ENCODE data around the gene KLF6. TPM values are rescaled to one million over a fixed set of nuclear protein-coding genes. Genes with fewer than 3 reads are reported as not detected.
A peak's percentile ranks its signal among the peaks of the same experiment; 100 is the strongest.

The KLF6 gene
- total RNA-seq, 1 donor from 2014 or later, result 88.6 TPM

DNA sequence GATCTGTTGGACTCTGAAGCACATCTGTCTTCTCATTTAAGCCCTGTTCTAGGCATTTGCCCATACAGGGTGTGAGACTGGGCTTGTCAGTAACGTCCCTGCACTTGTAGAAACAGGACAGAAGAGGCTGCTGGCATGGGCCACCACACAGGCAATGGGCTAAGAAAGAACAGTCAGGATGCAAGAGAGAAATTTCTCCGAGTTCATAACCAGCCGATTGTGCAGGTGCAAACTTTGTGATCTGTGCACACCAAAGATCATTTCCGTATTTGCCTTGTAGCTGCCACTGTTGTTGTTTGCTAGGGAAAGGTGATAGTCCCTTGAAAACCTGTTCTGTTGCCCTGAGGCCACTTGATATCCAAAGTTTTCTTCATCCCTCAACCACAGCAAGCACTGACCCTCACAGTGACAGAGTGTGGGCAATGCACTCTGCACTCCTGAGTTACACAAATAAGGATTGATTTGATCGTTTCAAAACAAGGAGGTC is 20.3 kb downstream of the KLF6 start:
- peaks cover 37% of the 10 kb centered on the region for H3K4me1 Mint-ChIP-seq (ENCODE audit: low read depth, unreplicated experiment)
- DNase-seq, result no peak
- H3K9me3 Mint-ChIP-seq (ENCODE audit: unreplicated experiment), result peaks cover 2% of the 10 kb centered on the region
- TF ChIP-seq, protein P1, sequence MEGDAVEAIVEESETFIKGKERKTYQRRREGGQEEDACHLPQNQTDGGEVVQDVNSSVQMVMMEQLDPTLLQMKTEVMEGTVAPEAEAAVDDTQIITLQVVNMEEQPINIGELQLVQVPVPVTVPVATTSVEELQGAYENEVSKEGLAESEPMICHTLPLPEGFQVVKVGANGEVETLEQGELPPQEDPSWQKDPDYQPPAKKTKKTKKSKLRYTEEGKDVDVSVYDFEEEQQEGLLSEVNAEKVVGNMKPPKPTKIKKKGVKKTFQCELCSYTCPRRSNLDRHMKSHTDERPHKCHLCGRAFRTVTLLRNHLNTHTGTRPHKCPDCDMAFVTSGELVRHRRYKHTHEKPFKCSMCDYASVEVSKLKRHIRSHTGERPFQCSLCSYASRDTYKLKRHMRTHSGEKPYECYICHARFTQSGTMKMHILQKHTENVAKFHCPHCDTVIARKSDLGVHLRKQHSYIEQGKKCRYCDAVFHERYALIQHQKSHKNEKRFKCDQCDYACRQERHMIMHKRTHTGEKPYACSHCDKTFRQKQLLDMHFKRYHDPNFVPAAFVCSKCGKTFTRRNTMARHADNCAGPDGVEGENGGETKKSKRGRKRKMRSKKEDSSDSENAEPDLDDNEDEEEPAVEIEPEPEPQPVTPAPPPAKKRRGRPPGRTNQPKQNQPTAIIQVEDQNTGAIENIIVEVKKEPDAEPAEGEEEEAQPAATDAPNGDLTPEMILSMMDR (IDR thresholded peaks at IDR 0.05; ENCODE audit: partially characterized antibody, unreplicated experiment), result no peak
- H3K36me3 Mint-ChIP-seq (ENCODE audit: unreplicated experiment), result no peaks in the 10 kb centered on the region
- H3K27me3 Mint-ChIP-seq (ENCODE audit: unreplicated experiment), result no peaks in the 10 kb centered on the region
- H3K27ac Mint-ChIP-seq (ENCODE audit: unreplicated experiment), result no peak overlapping the region
- no peak overlapping the region for H3K4me3 Mint-ChIP-seq (ENCODE audit: unreplicated experiment)

DNA sequence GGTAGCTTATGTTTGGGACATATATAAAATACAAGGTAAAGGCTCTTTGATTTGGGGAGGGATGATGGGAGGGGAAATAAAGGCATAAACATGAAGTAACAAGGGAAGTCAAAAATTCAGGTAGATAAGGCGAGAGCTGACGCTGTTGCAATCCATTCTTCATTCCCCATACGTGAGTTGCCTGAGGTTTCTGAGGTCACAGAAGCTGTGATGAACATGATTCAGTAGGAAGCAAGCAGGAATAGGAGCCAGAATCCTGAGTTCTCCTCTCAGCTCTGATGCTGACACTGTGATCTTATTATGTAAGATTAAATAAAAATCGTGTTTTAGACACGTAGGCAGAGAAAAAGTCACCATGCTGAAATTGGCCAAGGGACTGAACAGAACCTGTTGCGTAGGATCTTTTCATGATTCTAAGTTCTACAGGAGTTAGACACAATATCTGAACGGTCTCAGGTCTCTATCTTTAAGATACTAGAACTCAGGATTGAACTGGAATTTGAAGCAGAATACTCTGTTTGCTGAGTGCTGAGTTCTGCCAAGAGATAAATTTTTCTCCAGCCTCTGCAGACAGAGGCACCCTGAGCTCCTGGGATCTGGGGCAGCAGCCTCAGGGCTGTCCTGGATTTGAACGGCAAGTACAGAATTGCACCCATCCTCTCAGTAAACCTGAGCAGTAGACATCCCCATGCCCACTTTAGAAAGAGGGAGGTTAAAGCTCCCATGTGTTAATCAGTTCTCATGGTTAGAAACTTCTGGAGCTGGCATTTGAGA is 21.0 kb downstream of the KLF6 start:
- Mint-ChIP-seq H3K4me3 (ENCODE audit: unreplicated experiment) (no peak overlapping the region), H3K4me1 (ENCODE audit: low read depth, unreplicated experiment) (peaks cover 37% of the 10 kb centered on the region), H3K36me3 (ENCODE audit: unreplicated experiment) (no peaks in the 10 kb centered on the region), H3K27ac (ENCODE audit: unreplicated experiment) (no peak overlapping the region), H3K27me3 (ENCODE audit: unreplicated experiment) (no peaks in the 10 kb centered on the region), H3K9me3 (ENCODE audit: unreplicated experiment) (peaks cover 2% of the 10 kb centered on the region)
- DNase-seq, result no peak
- TF ChIP-seq, protein P1 (IDR thresholded peaks at IDR 0.05; ENCODE audit: partially characterized antibody, unreplicated experiment), result no peak

- peaks cover 37% of the 10 kb centered on the region for H3K4me1 Mint-ChIP-seq (ENCODE audit: low read depth, unreplicated experiment)
- peak overlapping the region; percentile 32 for H3K4me3 Mint-ChIP-seq (ENCODE audit: unreplicated experiment)
- TF ChIP-seq, protein P1 (IDR thresholded peaks at IDR 0.05; ENCODE audit: partially characterized antibody, unreplicated experiment), result no peak
- no peaks in the 10 kb centered on the region for H3K27me3 Mint-ChIP-seq (ENCODE audit: unreplicated experiment)
- peaks cover 2% of the 10 kb centered on the region for H3K9me3 Mint-ChIP-seq (ENCODE audit: unreplicated experiment)
- DNase-seq, result no peak
- H3K36me3 Mint-ChIP-seq (ENCODE audit: unreplicated experiment), result no peaks in the 10 kb centered on the region
- peak overlapping the region; percentile 45 for H3K27ac Mint-ChIP-seq (ENCODE audit: unreplicated experiment)
Observed at GRCh38 chr10:3763035-3763456, 22.0 kb downstream of the KLF6 start.

DNA sequence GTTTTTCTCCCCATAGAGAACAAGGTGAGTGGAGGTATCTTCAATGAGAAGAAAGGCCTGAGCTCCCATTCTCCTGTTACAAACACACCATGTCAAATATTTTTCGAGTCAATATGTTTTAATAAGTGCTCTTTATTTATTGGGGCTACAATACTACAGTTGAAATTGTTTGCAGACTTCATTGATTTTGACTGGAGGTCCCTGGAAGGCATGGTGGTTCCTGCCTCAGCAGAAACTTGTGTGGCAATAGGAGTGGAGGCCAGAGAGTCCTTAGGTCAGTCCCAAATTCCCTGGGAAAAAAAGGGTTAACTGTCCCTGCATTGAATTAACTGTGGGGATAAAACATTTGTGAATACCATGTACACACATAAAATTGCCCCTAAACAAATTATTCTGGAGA is 22.7 kb downstream of the KLF6 start:
- H3K36me3 Mint-ChIP-seq (ENCODE audit: unreplicated experiment), result no peaks in the 10 kb centered on the region
- no peaks in the 10 kb centered on the region for H3K27me3 Mint-ChIP-seq (ENCODE audit: unreplicated experiment)
- TF ChIP-seq, protein P1 (IDR thresholded peaks at IDR 0.05; ENCODE audit: partially characterized antibody, unreplicated experiment), result no peak
- peak overlapping the region; percentile 45 for H3K27ac Mint-ChIP-seq (ENCODE audit: unreplicated experiment)
- no peak overlapping the region for H3K4me3 Mint-ChIP-seq (ENCODE audit: unreplicated experiment)
- peaks cover 2% of the 10 kb centered on the region for H3K9me3 Mint-ChIP-seq (ENCODE audit: unreplicated experiment)
- peaks cover 37% of the 10 kb centered on the region for H3K4me1 Mint-ChIP-seq (ENCODE audit: low read depth, unreplicated experiment)
- no peak for DNase-seq

DNA sequence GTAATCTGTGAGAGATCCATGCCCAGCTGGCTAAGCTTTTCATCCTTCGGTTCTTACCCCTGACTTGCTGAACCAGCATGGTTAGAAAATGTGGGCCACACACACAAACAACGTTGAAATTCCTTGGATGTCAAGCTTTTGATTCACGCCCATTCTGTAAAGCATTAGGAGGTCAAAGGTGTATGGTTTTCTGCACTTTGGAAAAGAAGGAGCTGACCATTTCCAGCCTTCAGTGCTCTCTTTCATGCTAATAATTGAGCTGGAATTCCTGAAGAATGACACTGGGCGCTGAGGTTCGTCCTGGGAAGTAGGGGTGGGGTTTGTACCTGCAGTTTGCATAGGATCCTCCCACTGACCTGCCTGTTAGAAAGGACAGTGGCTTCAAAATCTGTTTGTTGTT is 23.1 kb downstream of the KLF6 start:
- H3K9me3 Mint-ChIP-seq (ENCODE audit: unreplicated experiment), result peaks cover 2% of the 10 kb centered on the region

More for the DNA sequence above, 23.1 kb downstream of the KLF6 start:
- Mint-ChIP-seq H3K4me1 (ENCODE audit: low read depth, unreplicated experiment) (peaks cover 34% of the 10 kb centered on the region), H3K27me3 (ENCODE audit: unreplicated experiment) (no peaks in the 10 kb centered on the region), H3K4me3 (ENCODE audit: unreplicated experiment) (no peak overlapping the region), H3K36me3 (ENCODE audit: unreplicated experiment) (no peaks in the 10 kb centered on the region), H3K27ac (ENCODE audit: unreplicated experiment) (no peak overlapping the region)
- TF ChIP-seq, protein P1 (IDR thresholded peaks at IDR 0.05; ENCODE audit: partially characterized antibody, unreplicated experiment), result no peak
- no peak for DNase-seq

Data from glutamatergic neuron (in vitro differentiated cells).